Stimulated activated naive CD4-positive, alpha-beta T cell (primary cell): ENCODE data around the gene CAMTA1.

Experiments
- DNase-seq, 6 experiments: peaks; one replicate each; lab custom pipeline; 2025; lab: John Stamatoyannopoulos, UW

The CAMTA1 gene

DNA sequence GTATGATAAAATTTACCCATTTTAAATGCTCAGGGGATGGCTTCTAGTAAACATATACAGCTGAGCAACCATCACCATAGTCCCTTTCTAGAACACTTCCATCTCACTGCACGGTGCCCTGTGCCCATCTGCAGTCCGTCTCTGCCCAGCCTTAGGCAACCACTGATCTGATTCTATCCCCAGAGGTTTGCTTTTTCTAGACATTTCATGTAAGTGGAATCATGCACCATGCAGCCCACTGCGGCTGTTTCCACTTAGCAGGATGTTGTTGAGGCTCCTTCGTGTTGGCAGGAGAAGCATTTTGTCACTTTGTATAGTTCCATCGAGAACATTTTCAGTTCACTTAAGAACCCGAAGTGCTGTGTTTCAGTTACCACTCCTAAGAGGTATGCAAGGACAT lies 958.1 kb downstream of the CAMTA1 start:
- no peak for DNase-seq

DNA sequence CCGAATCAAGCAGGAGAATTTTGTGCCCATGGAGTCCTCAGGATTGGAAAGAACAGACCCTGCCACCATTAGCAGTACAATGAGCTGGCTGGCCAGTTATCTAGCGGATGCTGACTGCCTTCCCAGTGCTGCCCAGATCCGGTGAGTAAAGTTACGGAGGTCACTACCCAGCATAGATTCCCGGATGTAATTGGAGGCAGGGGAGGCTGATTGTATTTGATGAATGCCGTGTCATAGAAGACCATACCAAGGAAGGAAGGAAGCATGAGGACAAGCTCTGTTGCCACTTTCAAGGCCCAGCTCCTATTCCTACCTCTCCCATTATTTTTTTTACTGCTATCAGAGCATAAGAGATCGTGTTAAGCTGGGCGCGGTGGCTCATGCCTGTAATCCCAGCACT lies 959.6 kb downstream of the CAMTA1 start:
- no peak for DNase-seq

GRCh38 chr1:7745783-7746182 lies 960.5 kb downstream of the CAMTA1 start:
- no peak for DNase-seq

DNA sequence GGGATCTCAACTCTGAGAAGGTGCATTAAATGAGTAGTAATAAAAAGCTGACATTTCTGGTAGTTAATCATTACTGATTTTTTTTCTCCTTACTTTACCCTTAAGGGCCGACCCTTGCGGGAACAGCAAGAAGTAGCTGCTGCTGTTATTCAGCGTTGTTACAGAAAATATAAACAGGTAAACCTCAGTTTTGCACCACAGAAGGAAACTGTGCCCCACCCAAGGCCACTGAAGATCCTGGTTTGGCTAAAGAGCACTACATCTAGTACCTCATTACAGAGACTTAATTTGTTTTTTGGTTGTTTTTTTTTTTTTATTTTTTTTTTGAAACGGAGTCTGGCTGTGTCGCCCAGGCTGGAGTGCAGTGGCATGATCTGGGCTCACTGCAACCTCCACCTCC lies 962.4 kb downstream of the CAMTA1 start:
- no peak for DNase-seq

- DNase-seq, result no peak
Measured at GRCh38 chr1:7749126-7749525, 963.9 kb downstream of the CAMTA1 start.

GRCh38 chr1:7751174-7751573 lies 965.9 kb downstream of the CAMTA1 start:
- DNase-seq, result no peak

DNA sequence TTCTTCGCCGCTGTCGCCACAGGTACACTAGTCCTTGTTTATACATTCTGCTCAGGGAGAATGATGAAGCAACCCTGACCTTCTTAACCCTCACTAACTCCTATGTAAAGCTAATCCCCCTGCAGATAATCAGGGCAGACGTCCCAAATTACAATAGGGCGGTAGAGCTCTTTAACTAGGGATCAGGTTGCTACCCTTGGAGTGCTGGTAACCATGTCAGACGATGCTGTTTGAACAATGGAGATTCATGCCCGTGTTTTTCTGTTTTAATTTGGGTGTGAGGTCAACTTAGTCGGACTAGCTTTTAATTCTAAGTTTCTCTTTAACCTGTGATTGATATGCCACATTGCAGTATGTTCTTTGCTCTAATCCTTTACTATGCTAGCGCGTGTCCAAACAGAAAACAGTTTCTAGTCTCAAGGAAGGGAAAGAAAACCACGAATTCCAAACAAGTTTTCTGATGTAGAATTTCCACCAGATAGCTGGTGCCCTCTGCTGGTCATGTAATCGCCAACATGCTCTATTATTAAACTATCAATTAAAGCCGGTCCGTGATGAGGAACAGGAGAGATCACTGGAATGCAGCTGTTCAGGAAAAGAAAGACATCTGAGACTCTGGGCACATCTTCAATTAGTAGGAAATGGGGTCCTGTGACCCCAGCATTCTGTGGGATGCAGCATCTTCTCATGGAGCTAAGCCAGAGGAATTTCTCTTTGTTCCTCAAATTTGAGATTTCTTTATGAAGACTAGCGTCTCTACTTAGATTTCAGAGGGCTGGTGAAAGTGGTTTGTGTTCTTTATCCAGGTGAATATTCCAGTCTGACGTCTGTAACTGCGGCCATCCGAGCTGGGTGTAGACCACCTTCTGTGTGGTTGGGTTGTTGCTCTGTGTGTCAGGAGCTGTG lies 967.5 kb downstream of the CAMTA1 start:
- DNase-seq, result peak; percentile 11 to 38 (median 24)

- no peak for DNase-seq
Measured at GRCh38 chr1:7753641-7754040, 968.4 kb downstream of the CAMTA1 start.

DNA sequence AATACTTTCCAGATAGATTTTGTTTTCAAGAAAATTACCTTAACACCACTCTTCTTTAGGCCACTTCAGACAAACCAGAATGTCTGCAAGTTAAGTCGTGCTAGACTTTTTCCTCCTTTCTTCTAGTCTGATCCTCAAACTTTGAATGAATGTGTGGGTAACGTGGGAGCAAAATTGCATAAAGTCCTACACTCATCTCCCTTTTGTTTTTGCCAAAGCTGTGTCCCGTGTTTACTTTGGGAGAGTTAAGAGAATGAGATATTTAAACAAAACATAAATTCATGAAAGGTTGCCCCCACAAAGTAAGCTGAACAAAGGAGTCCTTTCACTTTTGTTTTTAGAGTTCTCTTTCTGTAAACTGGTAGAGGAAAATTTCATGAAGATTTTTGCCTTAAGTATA lies 969.0 kb downstream of the CAMTA1 start:
- no peak for DNase-seq

DNA sequence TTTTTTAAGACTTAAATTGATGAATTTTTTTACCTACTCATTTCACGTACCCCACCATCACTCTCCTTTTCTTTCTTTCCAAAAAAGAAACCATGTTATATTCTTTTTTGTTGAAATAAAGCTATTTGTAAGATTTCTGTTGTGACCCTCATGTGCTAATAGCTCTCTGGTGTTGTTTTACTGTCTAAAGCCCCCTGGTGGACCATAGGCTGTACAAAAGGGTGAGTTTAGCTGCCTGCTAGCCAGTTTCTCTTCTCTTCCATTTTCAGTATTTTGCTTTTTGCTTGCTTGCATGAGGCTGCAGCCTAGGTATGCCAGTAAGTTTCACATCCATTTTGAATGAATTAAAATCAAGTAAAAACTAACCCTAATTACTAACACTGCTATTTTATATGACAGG lies 970.2 kb downstream of the CAMTA1 start:
- DNase-seq, result no peak

DNA sequence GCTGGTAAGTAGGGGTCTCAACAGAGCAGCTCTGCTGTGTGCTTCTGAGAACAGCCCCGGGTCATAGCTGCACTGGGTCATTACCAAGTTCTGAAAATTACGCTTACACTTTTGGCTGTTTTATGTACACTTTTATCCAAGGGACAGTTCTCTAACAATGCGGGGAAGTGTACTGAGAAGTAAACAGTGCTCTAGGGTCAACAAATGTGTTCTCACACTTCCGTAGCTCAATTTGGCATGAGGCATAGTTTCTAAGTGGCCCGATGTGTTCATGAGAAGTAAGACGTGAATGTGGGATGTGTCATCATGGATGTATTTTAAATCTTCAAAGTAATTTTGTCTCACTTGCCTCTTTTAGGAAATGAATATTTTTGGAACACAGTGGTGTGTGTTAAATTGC lies 975.0 kb downstream of the CAMTA1 start:
- DNase-seq, result no peak

GRCh38 chr1:7761103-7761502 lies 975.8 kb downstream of the CAMTA1 start:
- DNase-seq, result no peak

DNA sequence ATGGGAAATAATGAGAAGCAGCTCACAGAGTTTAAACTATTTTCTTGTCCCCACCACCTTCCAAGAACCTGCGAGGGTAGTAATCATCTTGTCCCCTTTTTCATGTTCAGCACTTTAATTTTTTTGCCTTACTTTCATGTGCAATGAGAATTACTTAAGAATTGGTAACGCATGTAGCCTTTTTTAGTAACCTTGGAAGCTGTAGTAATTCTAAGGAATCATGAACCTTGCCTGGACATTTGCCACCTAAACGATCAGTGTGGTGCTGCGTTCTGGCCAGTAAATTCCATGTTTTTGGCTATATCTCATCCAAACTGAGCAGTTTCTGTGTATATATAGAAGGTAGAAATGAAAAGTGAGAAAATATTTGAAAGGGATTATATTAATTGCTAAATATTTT lies 981.9 kb downstream of the CAMTA1 start:
- no peak for DNase-seq

GRCh38 chr1:7768583-7768982 lies 983.3 kb downstream of the CAMTA1 start:
- no peak for DNase-seq

GRCh38 chr1:7769673-7770412 lies 984.6 kb downstream of the CAMTA1 start:
- no peak for DNase-seq

GRCh38 chr1:7770669-7770996 lies 985.4 kb downstream of the CAMTA1 start:
- no peak for DNase-seq

- peak; percentile 51 to 80 (median 78) for DNase-seq
Measured at GRCh38 chr1:7770997-7771822, 986.0 kb downstream of the CAMTA1 start, which contains the start of gene VAMP3. VAMP3 (plus strand) TSS chr1:7771296; CDS start chr1:7771384, 88 bp downstream.

GRCh38 chr1:7771823-7772299 lies 986.6 kb downstream of the CAMTA1 start:
- peak in 1 of 6 experiments; percentile 8 for DNase-seq

DNA sequence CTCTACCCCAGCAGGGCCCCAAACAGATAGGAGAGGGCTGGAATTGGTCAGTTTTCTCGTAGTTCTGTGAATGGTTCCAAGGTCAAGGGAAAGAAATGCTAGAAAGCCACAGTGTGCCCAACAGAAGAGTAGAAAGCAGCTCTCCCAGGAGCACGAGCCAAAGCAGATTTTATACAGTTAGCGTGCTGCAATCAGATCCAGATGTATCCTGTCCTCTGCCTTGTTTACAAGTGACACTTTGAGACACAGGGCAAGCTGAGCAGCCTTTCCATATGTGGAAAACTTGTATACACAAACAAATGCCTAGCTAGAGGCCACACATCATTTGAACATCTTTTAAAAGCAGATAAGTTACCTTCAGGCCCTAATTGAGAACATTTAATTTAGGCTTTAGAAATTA lies 992.3 kb downstream of the CAMTA1 start:
- DNase-seq, result no peak

GRCh38 chr1:7778133-7778628 lies 992.9 kb downstream of the CAMTA1 start:
- no peak for DNase-seq

GRCh38 chr1:7780976-7781375 lies 995.7 kb downstream of the CAMTA1 start:
- DNase-seq, result no peak

DNA sequence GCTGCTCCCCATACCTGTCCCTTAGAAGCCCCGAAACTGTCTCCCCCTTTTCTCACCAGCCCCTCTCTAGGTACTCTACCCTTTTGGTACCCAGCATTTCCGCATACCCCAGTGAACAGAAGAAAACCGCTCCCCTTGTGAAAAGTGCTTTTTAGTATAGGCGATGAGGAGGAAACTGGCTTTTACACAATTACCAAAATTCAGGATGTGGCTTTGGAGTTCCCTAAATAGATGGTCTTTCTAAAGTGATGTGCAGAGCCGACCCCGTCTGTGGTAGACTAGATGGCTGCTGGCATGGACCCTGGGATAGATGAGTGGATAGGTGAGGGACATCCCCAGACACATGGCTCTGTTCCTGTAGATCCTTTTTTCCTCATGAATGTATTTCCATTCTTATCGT lies 996.2 kb downstream of the CAMTA1 start:
- DNase-seq, result no peak
